Activated B cell treated with CpG ODN at 0.5 μM for 24 hours (primary cell): ENCODE results near the gene PLEKHG2. TPM values are rescaled to one million over a fixed set of nuclear protein-coding genes. Genes with fewer than 3 reads are reported as not detected.
"Not testable (repeated sequence)": the region's sequence is repeated elsewhere in the genome, so short reads cannot be mapped to it uniquely, and the experiment has no call there.

Experiments used
- ATAC-seq: fragments of 200-7000 bp; cut with Tn5 transposase; one replicate; pipeline ENCODE4 v1.10.0; 2021; ENCODE audit warnings: low read depth, mild to moderate bottlenecking, moderate library complexity
- CTCF ChIA-PET: fragments of 350-600 bp; sonication (Branson Sonifier 250); formaldehyde crosslinking; loops from one replicate; lab custom pipeline; 2021; ENCODE audit warnings: antibody characterized with exemption; lab: Charles Lee
- POLR2A ChIA-PET: fragments of 350-600 bp; sonication (Branson Sonifier 250); formaldehyde crosslinking; loops from one replicate; lab custom pipeline; 2021; ENCODE audit warnings: antibody characterized with exemption; lab: Charles Lee
- DNase-seq: peaks from one replicate; pipeline ENCODE4 v3.0.0; 2022
- H3K27ac Mint-ChIP-seq: one replicate; pipeline ENCODE4 v1.8.0; 2020; ENCODE audit warnings: mixed read lengths
- H3K27me3 Mint-ChIP-seq: one replicate; pipeline ENCODE4 v1.8.0; 2021; ENCODE audit warnings: mixed read lengths
- H3K36me3 Mint-ChIP-seq: one replicate; pipeline ENCODE4 v1.8.0; 2021; ENCODE audit warnings: low read depth, mixed read lengths
- H3K4me1 Mint-ChIP-seq: one replicate; pipeline ENCODE4 v1.8.0; 2021; ENCODE audit warnings: mixed read lengths
- H3K4me3 Mint-ChIP-seq: one replicate; pipeline ENCODE4 v1.8.0; 2020; ENCODE audit warnings: mild to moderate bottlenecking, mixed read lengths
- H3K9me3 Mint-ChIP-seq: one replicate; pipeline ENCODE4 v1.8.0; 2020; ENCODE audit warnings: mixed read lengths
- intact Hi-C: fragments of 100-400 bp; cut with micrococcal nuclease; formaldehyde crosslinking; loops from one replicate; pipeline ENCODE4 v1.15.1; 2024
- total RNA-seq: library from RNA; stranded (reverse); gene quantifications from 2 replicates; pipeline ENCODE4 v1.2.3, GENCODE V29; 2022
- TF ChIP-seq, protein P1 (sequence below): fragments of 200-600 bp; IDR thresholded peaks from one replicate; pipeline ENCODE4 v1.8.0; 2022; ENCODE audit warnings: antibody characterized with exemption, mild to moderate bottlenecking

Gene PLEKHG2
- total RNA-seq, 1 donor from 2014 or later = 125 TPM

DNA sequence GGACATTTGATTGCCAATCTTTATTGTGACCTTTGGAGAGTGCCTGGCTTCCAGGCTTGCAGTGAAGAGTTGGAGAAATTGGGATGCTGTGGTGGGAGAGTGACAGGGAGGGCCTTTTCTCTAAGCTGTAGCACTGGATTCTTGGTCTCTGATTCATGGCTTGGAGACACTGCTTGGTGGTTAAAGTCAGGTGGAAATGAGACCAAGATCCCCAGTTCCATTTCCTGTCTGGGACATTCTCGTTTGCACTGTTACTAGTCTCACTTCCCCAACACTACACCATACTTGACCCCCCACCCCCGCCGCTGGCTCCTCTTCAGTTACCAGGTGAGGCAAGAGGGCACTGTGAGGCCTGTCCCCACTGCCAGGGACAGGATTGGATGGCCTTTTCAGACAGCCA is 35.8 kb downstream of the PLEKHG2 start:
- no peaks in the 10 kb centered on the region for H3K9me3 Mint-ChIP-seq
- no peak for DNase-seq
- H3K27ac Mint-ChIP-seq = peak overlapping the region; percentile 89
- intact Hi-C loops = loop anchor here (5.0 to 10.0 kb wide), 3 partner anchors 384 to 1133 kb away; partner anchors contain the start of genes DYRK1B, KCNK6, MRPS12 and SARS2
- CTCF ChIA-PET = no interaction called here
- peak overlapping the region; percentile 78 for H3K4me3 Mint-ChIP-seq
- POLR2A ChIA-PET = interaction anchor here (0.6 to 7.4 kb wide), 5 partner anchors 13 to 57 kb away, joined by 3 to 185 read pairs (median 3); partner anchors contain the start of genes MED29, PAF1, RPS16 and TIMM50
- peaks cover 76% of the 10 kb centered on the region for H3K4me1 Mint-ChIP-seq
- H3K36me3 Mint-ChIP-seq = peaks cover 59% of the 10 kb centered on the region
- peak; percentile 26 for ATAC-seq
- TF ChIP-seq, protein P1, sequence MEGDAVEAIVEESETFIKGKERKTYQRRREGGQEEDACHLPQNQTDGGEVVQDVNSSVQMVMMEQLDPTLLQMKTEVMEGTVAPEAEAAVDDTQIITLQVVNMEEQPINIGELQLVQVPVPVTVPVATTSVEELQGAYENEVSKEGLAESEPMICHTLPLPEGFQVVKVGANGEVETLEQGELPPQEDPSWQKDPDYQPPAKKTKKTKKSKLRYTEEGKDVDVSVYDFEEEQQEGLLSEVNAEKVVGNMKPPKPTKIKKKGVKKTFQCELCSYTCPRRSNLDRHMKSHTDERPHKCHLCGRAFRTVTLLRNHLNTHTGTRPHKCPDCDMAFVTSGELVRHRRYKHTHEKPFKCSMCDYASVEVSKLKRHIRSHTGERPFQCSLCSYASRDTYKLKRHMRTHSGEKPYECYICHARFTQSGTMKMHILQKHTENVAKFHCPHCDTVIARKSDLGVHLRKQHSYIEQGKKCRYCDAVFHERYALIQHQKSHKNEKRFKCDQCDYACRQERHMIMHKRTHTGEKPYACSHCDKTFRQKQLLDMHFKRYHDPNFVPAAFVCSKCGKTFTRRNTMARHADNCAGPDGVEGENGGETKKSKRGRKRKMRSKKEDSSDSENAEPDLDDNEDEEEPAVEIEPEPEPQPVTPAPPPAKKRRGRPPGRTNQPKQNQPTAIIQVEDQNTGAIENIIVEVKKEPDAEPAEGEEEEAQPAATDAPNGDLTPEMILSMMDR = no peak
- H3K27me3 Mint-ChIP-seq = no peaks in the 10 kb centered on the region

DNA sequence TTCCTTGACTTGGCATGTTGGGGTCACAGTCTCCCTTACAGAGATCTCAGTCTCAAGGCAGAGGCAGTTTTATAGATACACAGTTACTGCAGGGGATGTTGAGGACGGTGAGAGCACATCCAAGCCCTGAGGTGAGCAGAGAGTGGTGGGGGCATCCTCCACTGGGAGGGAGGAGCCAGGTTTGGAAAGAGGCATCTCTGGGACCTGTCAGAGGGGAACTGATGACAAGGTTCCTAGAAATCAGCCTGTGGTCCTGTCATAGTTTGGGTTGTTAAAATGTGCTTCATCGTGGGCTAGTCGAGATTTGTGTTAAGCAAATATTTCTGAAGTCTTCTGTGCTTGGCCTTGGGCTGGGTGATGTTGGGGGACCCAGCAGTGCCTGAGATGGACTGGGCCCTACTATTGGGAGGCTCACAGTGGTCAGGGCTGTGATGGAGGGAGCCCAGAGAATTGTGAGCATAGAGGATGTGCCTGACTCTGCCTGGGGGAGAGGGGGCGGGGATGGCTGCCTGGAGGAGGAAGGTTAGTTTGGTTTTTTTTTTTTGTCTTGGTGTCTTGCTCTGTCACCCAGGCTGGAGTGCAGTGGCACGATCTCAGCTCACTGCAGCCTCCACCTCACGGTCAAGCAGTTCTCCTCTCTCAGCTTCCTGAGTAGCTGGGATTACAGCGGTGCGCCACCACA is 36.8 kb downstream of the PLEKHG2 start:
- peak overlapping the region; percentile 78 for H3K4me3 Mint-ChIP-seq
- intact Hi-C loops = loop anchor here (5.0 to 10.0 kb wide), 3 partner anchors 383 to 1134 kb away; partner anchors contain the start of genes DYRK1B, KCNK6, MRPS12 and SARS2
- no peaks in the 10 kb centered on the region for H3K27me3 Mint-ChIP-seq
- ATAC-seq = no peak
- no peaks in the 10 kb centered on the region for H3K9me3 Mint-ChIP-seq
- ChIA-PET POLR2A (interaction anchor here (0.7 to 7.4 kb wide), 3 partner anchors 14 to 45 kb away, joined by 3 to 185 read pairs (median 7); partner anchors contain the start of genes RPS16 and TIMM50), CTCF (no interaction called here)
- peaks cover 76% of the 10 kb centered on the region for H3K4me1 Mint-ChIP-seq
- no peak for DNase-seq
- H3K36me3 Mint-ChIP-seq = peaks cover 68% of the 10 kb centered on the region
- peak overlapping the region; percentile 89 for H3K27ac Mint-ChIP-seq
- TF ChIP-seq, protein P1 = no peak

DNA sequence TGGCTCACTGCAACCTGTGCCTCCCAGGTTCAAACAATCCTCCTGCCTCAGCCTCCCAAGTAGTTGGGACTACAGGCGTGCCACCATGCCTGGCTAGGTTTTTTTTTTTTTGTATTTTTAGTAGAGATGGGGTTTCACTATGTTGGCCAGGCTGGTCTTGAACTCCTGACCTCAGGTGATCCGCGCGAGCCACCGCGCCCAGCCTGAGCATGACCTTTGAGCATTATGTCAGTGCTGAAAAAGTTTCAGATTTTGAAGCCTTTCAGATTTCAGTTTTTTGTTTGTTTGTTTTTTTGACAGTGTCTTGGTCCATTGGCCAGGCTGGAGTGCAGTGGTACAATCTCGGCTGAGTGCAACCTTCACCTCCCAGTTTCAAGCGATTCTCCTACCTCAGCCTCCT is 38.8 kb downstream of the PLEKHG2 start:
- CTCF ChIA-PET, H3K27me3 Mint-ChIP-seq, ATAC-seq, H3K4me3 Mint-ChIP-seq, H3K27ac Mint-ChIP-seq, H3K9me3 Mint-ChIP-seq, POLR2A ChIA-PET, intact Hi-C loops, DNase-seq: not testable (repeated sequence)
- Mint-ChIP-seq H3K36me3 (peaks cover 61% of the 10 kb centered on the region), H3K4me1 (peaks cover 59% of the 10 kb centered on the region)

GRCh38 chr19:39463403-39463802 is 50.9 kb downstream of the PLEKHG2 start:
- POLR2A ChIA-PET = interaction anchor here (0.7 to 1.2 kb wide), 3 partner anchors 28 to 956 kb away, joined by 3 to 5 read pairs (median 3); partner anchors contain the start of gene RPS16
- intact Hi-C loops = no loop called here
- Mint-ChIP-seq H3K4me1 (no peaks in the 10 kb centered on the region), H3K27ac (no peak overlapping the region), H3K4me3 (no peak overlapping the region), H3K36me3 (peaks cover 83% of the 10 kb centered on the region), H3K9me3 (no peaks in the 10 kb centered on the region), H3K27me3 (no peaks in the 10 kb centered on the region)
- ATAC-seq (no peak), DNase-seq (no peak)
- TF ChIP-seq, protein P1 = no peak
- CTCF ChIA-PET = no interaction called here

- intact Hi-C loops = no loop called here
- no peaks in the 10 kb centered on the region for H3K27me3 Mint-ChIP-seq
- no peaks in the 10 kb centered on the region for H3K4me1 Mint-ChIP-seq
- no peak for DNase-seq
- TF ChIP-seq, protein P1 = no peak
- H3K4me3 Mint-ChIP-seq = no peak overlapping the region
- ATAC-seq = no peak
- no peak overlapping the region for H3K27ac Mint-ChIP-seq
- POLR2A ChIA-PET = interaction anchor here (0.6 kb wide), 1 partner anchor 36 kb away, joined by 3 read pairs; no protein-coding TSS in a partner anchor
- no peaks in the 10 kb centered on the region for H3K9me3 Mint-ChIP-seq
- H3K36me3 Mint-ChIP-seq = peaks cover 84% of the 10 kb centered on the region
- CTCF ChIA-PET = interaction anchor here (0.9 kb wide), 1 partner anchor 8 kb away, joined by 3 read pairs; no protein-coding TSS in a partner anchor
Observed at GRCh38 chr19:39465956-39466747, 53.7 kb downstream of the PLEKHG2 start.
